Progenitor cell of endocrine pancreas (in vitro differentiated cells): Measurements from ENCODE around the gene CELSR3. TPM values are rescaled to one million over a fixed set of nuclear protein-coding genes. Genes with fewer than 3 reads are reported as not detected.

ENCODE experiments used
- DNase-seq: peaks from one replicate; pipeline ENCODE4 v3.0.0; 2021; ENCODE audit warnings: low spot score; ENCODE audit not compliant: unreplicated experiment
- H3K27ac Mint-ChIP-seq: 2 replicates; pipeline ENCODE4 v1.8.0; 2021; ENCODE audit warnings: mild to moderate bottlenecking, moderate library complexity, mixed read lengths
- H3K27me3 Mint-ChIP-seq: 2 replicates; pipeline ENCODE4 v1.8.0; 2021; ENCODE audit warnings: mixed read lengths
- H3K36me3 Mint-ChIP-seq: 2 replicates; pipeline ENCODE4 v1.8.0; 2022; ENCODE audit warnings: mixed read lengths; ENCODE audit not compliant: insufficient read depth
- H3K4me1 Mint-ChIP-seq: 2 replicates; pipeline ENCODE4 v1.8.0; 2021; ENCODE audit warnings: low read depth, mixed read lengths
- H3K4me3 Mint-ChIP-seq: 2 replicates; pipeline ENCODE4 v1.8.0; 2021; ENCODE audit warnings: low read depth, mild to moderate bottlenecking, moderate library complexity, mixed read lengths
- H3K9me3 Mint-ChIP-seq: 2 replicates; pipeline ENCODE4 v1.8.0; 2021; ENCODE audit warnings: low read depth, mixed read lengths
- CTCF ChIP-seq: fragments of 200-600 bp; sonication (generic); IDR thresholded peaks from one replicate; pipeline ENCODE4 v1.5.0; 2021; ENCODE audit warnings: antibody characterized with exemption, mild to moderate bottlenecking; ENCODE audit not compliant: unreplicated experiment
- long read RNA-seq: library from polyadenylated mRNA; unstranded; transcript quantifications from one replicate; pipeline ENCODE4 v2.0.0, GENCODE V29; 2020
- total RNA-seq: library from RNA; stranded (reverse); gene quantifications from 2 replicates; pipeline ENCODE4 v1.2.1, GENCODE V29; 2021

Gene CELSR3
- total RNA-seq, result 14.9 and 15.2 TPM in 2 replicates
- long read RNA-seq, partial matches to known transcripts, result 0 of 2 reads
- long read RNA-seq, other reads (novel, unspliced or antisense), result 2 of 2 reads

- Mint-ChIP-seq H3K27ac (peak within 1 kb of the TSS; percentile 99), H3K9me3 (no peaks in the 10 kb centered on the region), H3K27me3 (peaks cover 3% of the 10 kb centered on the region), H3K4me3 (peak within 1 kb of the TSS; percentile 96), H3K4me1 (peaks cover 8% of the 10 kb centered on the region), H3K36me3 (peaks cover 8% of the 10 kb centered on the region)
- DNase-seq, result peak; percentile 69
- TF ChIP-seq CTCF, result no peak
Measured at GRCh38 chr3:48662753-48663488, at the start of gene CELSR3. CELSR3 (minus strand) TSS chr3:48662886; CDS start chr3:48662634, 252 bp downstream.

DNA sequence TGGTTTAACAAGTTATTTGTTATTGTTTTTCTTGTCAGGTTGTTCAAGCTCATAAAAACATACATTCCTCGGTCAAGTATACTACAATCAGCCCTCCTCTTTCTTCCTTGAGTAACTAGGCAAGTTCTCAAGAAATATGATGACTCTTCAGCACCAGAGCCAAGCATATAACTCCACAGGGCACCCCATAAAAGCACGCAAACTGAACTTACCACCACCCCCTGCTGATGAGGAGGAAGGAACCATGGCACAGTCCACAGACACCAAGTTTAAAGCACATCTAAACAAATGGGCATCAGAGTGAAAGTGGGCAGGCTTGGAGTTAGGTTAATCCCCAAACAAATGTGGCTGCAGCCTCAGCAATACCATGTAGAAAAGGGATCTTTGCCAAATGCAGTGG lies 49.0 kb upstream of the CELSR3 start:
- H3K4me1 Mint-ChIP-seq, result peaks cover 42% of the 10 kb centered on the region
- peak overlapping the region; percentile 95 for H3K27ac Mint-ChIP-seq

DNA sequence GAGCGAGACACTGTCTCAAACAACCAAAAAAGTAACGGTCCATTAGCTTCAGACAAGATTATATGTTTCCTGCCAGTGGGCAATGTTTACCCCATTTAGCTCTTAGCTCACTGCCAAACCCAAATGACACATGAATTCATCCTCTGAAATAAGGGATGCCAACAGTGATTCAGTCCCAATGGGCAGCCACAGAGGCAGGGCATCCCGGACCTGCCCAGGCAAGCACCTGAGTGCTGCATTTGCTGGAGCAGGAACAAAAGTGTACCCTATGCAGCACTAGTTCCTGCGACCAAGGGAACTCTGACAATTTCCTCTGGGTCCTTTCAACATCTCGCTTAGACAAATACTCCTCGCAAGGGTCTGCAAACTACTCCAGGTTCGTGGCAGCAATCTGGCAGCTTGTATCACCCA lies 46.4 kb upstream of the CELSR3 start:
- TF ChIP-seq CTCF, result no peak
- no peaks in the 10 kb centered on the region for H3K27me3 Mint-ChIP-seq
- H3K36me3 Mint-ChIP-seq, result peaks cover 30% of the 10 kb centered on the region
- H3K9me3 Mint-ChIP-seq, result no peaks in the 10 kb centered on the region
- H3K4me3 Mint-ChIP-seq, result no peak overlapping the region
- no peak for DNase-seq
- peaks cover 25% of the 10 kb centered on the region for H3K4me1 Mint-ChIP-seq
- H3K27ac Mint-ChIP-seq, result peak overlapping the region; percentile 90

More for the DNA sequence above, 49.0 kb upstream of the CELSR3 start:
- Mint-ChIP-seq H3K4me3 (no peak overlapping the region), H3K36me3 (peaks cover 26% of the 10 kb centered on the region), H3K9me3 (no peaks in the 10 kb centered on the region), H3K27me3 (no peaks in the 10 kb centered on the region)
- TF ChIP-seq CTCF, result no peak
- DNase-seq, result no peak

GRCh38 chr3:48708481-48708889 lies 45.8 kb upstream of the CELSR3 start:
- TF ChIP-seq CTCF, result no peak
- Mint-ChIP-seq H3K27me3 (no peaks in the 10 kb centered on the region), H3K27ac (peak overlapping the region; percentile 90), H3K9me3 (no peaks in the 10 kb centered on the region), H3K4me3 (no peak overlapping the region), H3K4me1 (peaks cover 24% of the 10 kb centered on the region), H3K36me3 (peaks cover 30% of the 10 kb centered on the region)
- no peak for DNase-seq

GRCh38 chr3:48707157-48707556 lies 44.5 kb upstream of the CELSR3 start:
- peaks cover 21% of the 10 kb centered on the region for H3K4me1 Mint-ChIP-seq
- TF ChIP-seq CTCF, result no peak

More at GRCh38 chr3:48707157-48707556, 44.5 kb upstream of the CELSR3 start:
- no peak overlapping the region for H3K4me3 Mint-ChIP-seq
- H3K9me3 Mint-ChIP-seq, result no peaks in the 10 kb centered on the region
- peaks cover 30% of the 10 kb centered on the region for H3K36me3 Mint-ChIP-seq
- H3K27ac Mint-ChIP-seq, result peak overlapping the region; percentile 74
- no peaks in the 10 kb centered on the region for H3K27me3 Mint-ChIP-seq
- no peak for DNase-seq
